ENCODE measurements around the gene CTSH. TPM values are rescaled to one million over a fixed set of nuclear protein-coding genes. Genes with fewer than 3 reads are reported as not detected.

Gene CTSH
- total RNA-seq (10 to 100 TPM; 11.1 to 11.4 TPM), total RNA-seq (5.0 to 83.3 (median 15.6) reads per million in 172 experiments)
- polyA plus RNA-seq (2013, experiment 1 of 2) = 118 TPM
- 71.0 TPM for polyA plus RNA-seq (2013, experiment 2 of 2)

GRCh38 chr15:78944669-78945407 lies at the start of gene CTSH:
TSS of gene CTSH (minus strand) at chr15:78945046. CDS start at chr15:78944981, 65 bp downstream.
- Mint-ChIP-seq H3K36me3 (ENCODE audit: low read depth) (no peaks in the 10 kb centered on the region), H3K27ac (no peak within 1 kb of the TSS), H3K4me3 (peak within 1 kb of the TSS; percentile 71), H3K27me3 (peaks cover 15% of the 10 kb centered on the region), H3K9me3 (no peaks in the 10 kb centered on the region), H3K4me1 (ENCODE audit: low read depth) (no peaks in the 10 kb centered on the region)
- Histone ChIP-seq H3K27me3 (ENCODE audit: control insufficient read depth in 1 of 2, insufficient read depth in 2 of 2, low read length in 2 of 2) (no peaks in the 10 kb centered on the region), H3K27ac (ENCODE audit: low read depth in 1 of 2, low read length in 2 of 2) (no peak within 1 kb of the TSS), H3K36me3 (ENCODE audit: insufficient read depth, low read length) (no peaks in the 10 kb centered on the region), H3K4me1 (ENCODE audit: insufficient read depth, low read length) (peaks cover 16% of the 10 kb centered on the region), H3K4me3 (ENCODE audit: low read length) (peak within 1 kb of the TSS; percentile 74), H3K9me3 (ENCODE audit: control insufficient read depth in 1 of 2, insufficient read depth in 1 of 2, low read length in 2 of 2) (no peaks in the 10 kb centered on the region)
- ChIA-PET CTCF (no interaction called here), POLR2A (interaction anchor here (1.9 kb wide), 1 partner anchor 72 kb away, joined by 5 read pairs; the partner anchor contains the start of gene MORF4L1)
- peak; percentile 82 for ATAC-seq (ENCODE audit: poor library complexity)
- TF ChIP-seq CTCF (IDR thresholded peaks at IDR 0.05) = no peak
- intact Hi-C loops (cut with DNase I, micrococcal nuclease) = no loop called here
- peak; percentile 29 to 90 (median 66) for DNase-seq

GRCh38 chr15:78993931-78994530 lies 49.2 kb upstream of the CTSH start:
- DNase-seq (no peak), ATAC-seq (ENCODE audit: poor library complexity) (no peak)
- Histone ChIP-seq H3K9me3 (ENCODE audit: control insufficient read depth in 1 of 2, insufficient read depth in 1 of 2, low read length in 2 of 2) (no peaks in the 10 kb centered on the region), H3K27ac (ENCODE audit: low read depth in 1 of 2, low read length in 2 of 2) (no peak overlapping the region), H3K4me3 (ENCODE audit: low read length) (no peak overlapping the region), H3K4me1 (ENCODE audit: insufficient read depth, low read length) (no peaks in the 10 kb centered on the region), H3K27me3 (ENCODE audit: control insufficient read depth in 1 of 2, insufficient read depth in 2 of 2, low read length in 2 of 2) (no peaks in the 10 kb centered on the region), H3K36me3 (ENCODE audit: insufficient read depth, low read length) (no peaks in the 10 kb centered on the region)
- Mint-ChIP-seq H3K27ac (no peak overlapping the region), H3K27me3 (no peaks in the 10 kb centered on the region), H3K9me3 (no peaks in the 10 kb centered on the region), H3K36me3 (ENCODE audit: low read depth) (no peaks in the 10 kb centered on the region), H3K4me3 (no peak overlapping the region), H3K4me1 (ENCODE audit: low read depth) (no peaks in the 10 kb centered on the region)
- no peak for TF ChIP-seq CTCF (IDR thresholded peaks at IDR 0.05)
- intact Hi-C loops (cut with DNase I, micrococcal nuclease) = no loop called here
- POLR2A ChIA-PET = no interaction called here
- CTCF ChIA-PET = no interaction called here

DNA sequence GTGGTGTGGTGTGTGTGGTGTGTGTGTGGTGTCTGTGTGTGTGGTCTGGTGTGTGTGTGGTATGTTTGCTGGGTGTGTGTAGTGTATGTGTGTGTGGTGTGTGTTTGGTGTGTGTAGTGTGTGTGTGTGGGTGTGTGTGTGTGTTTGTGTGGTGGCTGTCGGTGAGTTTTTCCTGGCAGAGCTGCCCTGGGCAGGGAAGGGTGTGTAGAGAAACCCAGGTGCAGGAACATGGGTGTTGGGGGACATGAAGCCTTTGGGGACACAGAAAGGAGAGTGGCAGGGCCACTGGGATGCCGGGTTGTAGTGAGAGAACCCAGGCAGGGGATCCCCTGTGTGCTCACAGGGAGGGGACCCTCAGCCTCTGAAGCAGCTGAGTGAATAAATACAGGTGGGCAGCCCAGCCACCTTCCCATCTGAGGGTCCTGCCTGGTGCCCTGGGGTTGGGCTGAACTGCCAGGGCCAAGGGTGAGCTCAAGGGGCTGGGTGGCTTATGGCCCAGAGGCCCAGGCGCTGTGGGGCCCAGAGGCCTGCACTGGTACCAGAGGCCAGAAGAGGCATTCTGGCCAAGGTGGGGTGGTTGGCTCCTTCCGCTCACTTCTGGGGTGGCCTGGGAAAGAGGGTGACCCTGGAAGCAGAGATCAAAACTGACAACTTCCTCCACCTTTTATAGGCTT lies 48.5 kb upstream of the CTSH start:
- H3K36me3 ChIP-seq (ENCODE audit: insufficient read depth, low read length) = no peaks in the 10 kb centered on the region
- Mint-ChIP-seq H3K4me3 (no peak overlapping the region), H3K9me3 (no peaks in the 10 kb centered on the region), H3K27me3 (peaks cover 2% of the 10 kb centered on the region), H3K27ac (no peak overlapping the region), H3K36me3 (ENCODE audit: low read depth) (no peaks in the 10 kb centered on the region), H3K4me1 (ENCODE audit: low read depth) (no peaks in the 10 kb centered on the region)
- no peak for DNase-seq
- H3K27ac ChIP-seq (ENCODE audit: low read depth in 1 of 2, low read length in 2 of 2) = no peak overlapping the region
- ATAC-seq (ENCODE audit: poor library complexity) = no peak
- intact Hi-C loops (cut with DNase I, micrococcal nuclease) = no loop called here
- POLR2A ChIA-PET = no interaction called here
- H3K27me3 ChIP-seq (ENCODE audit: control insufficient read depth in 1 of 2, insufficient read depth in 2 of 2, low read length in 2 of 2) = no peaks in the 10 kb centered on the region
- H3K4me1 ChIP-seq (ENCODE audit: insufficient read depth, low read length) = no peaks in the 10 kb centered on the region
- no peak overlapping the region for H3K4me3 ChIP-seq (ENCODE audit: low read length)
- H3K9me3 ChIP-seq (ENCODE audit: control insufficient read depth in 1 of 2, insufficient read depth in 1 of 2, low read length in 2 of 2) = no peaks in the 10 kb centered on the region
- CTCF ChIA-PET = no interaction called here
- no peak for TF ChIP-seq CTCF (IDR thresholded peaks at IDR 0.05)

Measured in CD4-positive, alpha-beta T cell (primary cell).